OCI-LY7 (cell line): ENCODE data around the gene PPARGC1A. TPM values are rescaled to one million over a fixed set of nuclear protein-coding genes. Genes with fewer than 3 reads are reported as not detected.

Experiments used
- BruUV-seq: library from RNA; stranded (reverse); fragments of 400-500 nt; replicated peaks from 2 replicates; lab custom pipeline; 2021; lab: Mats Ljungman, UMichigan
- CTCF ChIA-PET: fragments of 300-600 bp; sonication (Branson Sonifier 250); formaldehyde crosslinking; loops from one replicate; lab custom pipeline; 2022; ENCODE audit warnings: antibody characterized with exemption; ENCODE audit not compliant: unreplicated experiment; lab: Charles Lee
- POLR2A ChIA-PET: fragments of 300-600 bp; sonication (Branson Sonifier 250); formaldehyde crosslinking; loops from one replicate; lab custom pipeline; 2022; ENCODE audit warnings: antibody characterized with exemption; lab: Charles Lee
- DNase-seq: peaks from one replicate; pipeline ENCODE4 v3.0.0-alpha.2; 2015; ENCODE audit warnings: low spot score
- H2AFZ ChIP-seq: fragments of 200-600 bp; sonication (generic), shearing (Covaris generic); 2 replicates; pipeline ENCODE4 v1.6.1; 2014; ENCODE audit warnings: mild to moderate bottlenecking, antibody characterized with exemption, low read length, moderate library complexity
- H3K27ac ChIP-seq: fragments of 200-600 bp; sonication (generic); 2 replicates; pipeline ENCODE4 v1.5.1; 2014; ENCODE audit warnings: mixed run types, low read depth, mild to moderate bottlenecking, moderate library complexity, low read length, inconsistent platforms; ENCODE audit not compliant: poor library complexity, severe bottlenecking
- H3K36me3 ChIP-seq: fragments of 200-600 bp; sonication (generic); 2 replicates; pipeline ENCODE4 v1.6.1; 2014; ENCODE audit warnings: mild to moderate bottlenecking, antibody characterized with exemption, low read length, moderate library complexity, mixed read lengths; ENCODE audit not compliant: insufficient read depth
- H3K4me1 ChIP-seq: fragments of 200-600 bp; sonication (generic); 2 replicates; pipeline ENCODE4 v1.5.1; 2014; ENCODE audit warnings: mild to moderate bottlenecking, low read length; ENCODE audit not compliant: insufficient read depth, poor library complexity, severe bottlenecking
- H3K4me2 ChIP-seq: fragments of 200-600 bp; sonication (generic); 2 replicates; pipeline ENCODE4 v1.6.1; 2014; ENCODE audit warnings: mild to moderate bottlenecking, low read length
- H3K4me3 ChIP-seq: fragments of 200-600 bp; sonication (generic); 2 replicates; pipeline ENCODE4 v1.5.1; 2014; ENCODE audit warnings: mild to moderate bottlenecking, low read depth, low read length; ENCODE audit not compliant: poor library complexity, severe bottlenecking
- H3K79me2 ChIP-seq: fragments of 200-600 bp; sonication (generic); 2 replicates; pipeline ENCODE4 v1.6.1; 2016; ENCODE audit warnings: low read depth, mild to moderate bottlenecking, low read length, moderate library complexity, mixed read lengths; ENCODE audit not compliant: insufficient read depth
- H3K9me2 ChIP-seq: fragments of 200-600 bp; sonication (generic); 2 replicates; pipeline ENCODE4 v1.6.1; 2016; ENCODE audit warnings: mild to moderate bottlenecking, low read length, mixed read lengths; ENCODE audit not compliant: insufficient read depth
- H3K9me3 ChIP-seq: fragments of 200-600 bp; sonication (generic); 2 replicates; pipeline ENCODE4 v1.6.1; 2014; ENCODE audit warnings: mild to moderate bottlenecking, mixed run types, low read length, mixed read lengths
- H4K20me1 ChIP-seq: fragments of 200-600 bp; sonication (generic); 2 replicates; pipeline ENCODE4 v1.6.1; 2014; ENCODE audit warnings: mild to moderate bottlenecking, antibody characterized with exemption, low read length, moderate library complexity, mixed read lengths; ENCODE audit not compliant: insufficient read depth
- CTCF ChIP-seq: fragments of 200-600 bp; sonication (generic); conservative IDR thresholded peaks from 2 replicates; pipeline ENCODE4 v1.5.1; 2014; ENCODE audit warnings: mild to moderate bottlenecking, antibody characterized with exemption, low read length, moderate library complexity, mixed read lengths
- EZH2phosphoT487 ChIP-seq: fragments of 200-600 bp; sonication (generic); IDR thresholded peaks from 2 replicates; pipeline ENCODE4 v1.6.1; 2018; ENCODE audit warnings: low read depth, borderline replicate concordance, mild to moderate bottlenecking, mixed run types, antibody characterized with exemption, low read length, moderate library complexity, mixed read lengths
- intact Hi-C: fragments of 100-400 bp; cut with micrococcal nuclease; formaldehyde crosslinking; loops from one replicate; pipeline ENCODE4 v1.10.0; 2022; ENCODE audit not compliant: unreplicated experiment
- total RNA-seq, 2 experiments: library from RNA; depleted of rRNA in 1 of 2; stranded (reverse); fragments of >200 nt in 1 of 2; shearing (Covaris generic) in 1 of 2; gene quantifications; 2 replicates each; pipeline ENCODE4 v1.2.3, GENCODE V29; 2014 to 2022

PPARGC1A gene
- total RNA-seq, 2 experiments from 2014 or later: 0.40 TPM; not detected in 1

GRCh38 chr4:23922013-23922412 lies 32.2 kb upstream of the PPARGC1A start:
- Histone ChIP-seq H3K4me2 (no peak overlapping the region), H3K36me3 (no peaks in the 10 kb centered on the region), H3K79me2 (no peaks in the 10 kb centered on the region), H3K4me1 (no peaks in the 10 kb centered on the region), H3K27ac (no peak overlapping the region), H4K20me1 (no peaks in the 10 kb centered on the region), H3K9me3 (no peaks in the 10 kb centered on the region), H3K9me2 (no peaks in the 10 kb centered on the region), H3K4me3 (no peak overlapping the region), H2AFZ (no peak overlapping the region)
- DNase-seq: no peak
- ChIA-PET POLR2A (no interaction called here), CTCF (no interaction called here)
- intact Hi-C loops: no loop called here
- no TSS peak for BruUV-seq
- no peak for TF ChIP-seq EZH2phosphoT487
- no peak for TF ChIP-seq CTCF

- DNase-seq: no peak
- intact Hi-C loops: no loop called here
- H3K4me2 ChIP-seq: no peak overlapping the region
- TF ChIP-seq EZH2phosphoT487: no peak
- no peak for TF ChIP-seq CTCF
- CTCF ChIA-PET: no interaction called here
- H3K9me3 ChIP-seq: no peaks in the 10 kb centered on the region
- POLR2A ChIA-PET: interaction anchor here (0.5 kb wide), 1 partner anchor 71 kb away, joined by 3 read pairs; no protein-coding TSS in a partner anchor
- H3K79me2 ChIP-seq: no peaks in the 10 kb centered on the region
- no peaks in the 10 kb centered on the region for H3K9me2 ChIP-seq
- no peaks in the 10 kb centered on the region for H4K20me1 ChIP-seq
- BruUV-seq: no TSS peak
- H3K27ac ChIP-seq: no peak overlapping the region
- no peaks in the 10 kb centered on the region for H3K36me3 ChIP-seq
- no peaks in the 10 kb centered on the region for H3K4me1 ChIP-seq
- H3K4me3 ChIP-seq: no peak overlapping the region
- H2AFZ ChIP-seq: no peak overlapping the region
Measured at GRCh38 chr4:23921447-23921845, 31.6 kb upstream of the PPARGC1A start.

DNA sequence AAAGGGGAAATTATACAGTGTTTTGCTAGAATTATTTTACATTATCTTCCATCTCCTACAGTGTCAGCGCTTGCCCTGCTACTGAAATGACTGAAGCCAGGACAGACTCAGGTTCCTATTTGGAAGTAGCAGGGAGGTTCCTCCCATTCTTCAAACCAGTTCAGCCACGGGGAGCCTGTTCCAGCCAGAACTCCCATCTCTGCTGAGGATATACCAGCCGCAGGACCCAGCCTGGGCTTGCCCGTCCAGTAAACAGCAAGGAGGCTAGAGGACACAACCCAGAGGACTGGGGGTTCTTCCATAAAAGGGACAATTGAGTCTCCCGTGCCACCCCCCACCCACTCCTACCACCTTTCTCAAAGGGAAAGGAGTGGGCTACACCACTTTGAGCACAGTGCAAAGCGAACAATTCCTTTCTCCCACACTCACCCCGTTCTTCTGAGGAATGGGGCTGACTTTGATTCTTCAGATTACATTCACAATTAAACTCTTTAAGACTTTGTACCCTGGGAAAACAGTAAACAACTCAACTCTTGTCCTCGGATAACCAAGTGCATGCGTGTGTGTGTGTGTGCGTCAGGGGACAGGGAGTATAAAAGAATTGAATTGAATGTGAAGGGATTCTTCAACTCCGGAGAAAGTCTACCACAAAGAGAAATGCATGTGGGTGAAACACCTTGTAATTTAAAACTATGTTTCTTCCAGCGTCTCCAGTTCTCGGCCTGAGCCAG lies 31.0 kb upstream of the PPARGC1A start:
- Histone ChIP-seq H3K4me2 (no peak overlapping the region), H3K79me2 (no peaks in the 10 kb centered on the region), H2AFZ (no peak overlapping the region), H3K27ac (no peak overlapping the region), H3K9me2 (no peaks in the 10 kb centered on the region), H4K20me1 (no peaks in the 10 kb centered on the region), H3K4me3 (no peak overlapping the region), H3K36me3 (no peaks in the 10 kb centered on the region), H3K9me3 (no peaks in the 10 kb centered on the region), H3K4me1 (no peaks in the 10 kb centered on the region)
- intact Hi-C loops: no loop called here
- ChIA-PET CTCF (no interaction called here), POLR2A (interaction anchor here (0.5 kb wide), 1 partner anchor 71 kb away, joined by 3 read pairs; no protein-coding TSS in a partner anchor)
- TF ChIP-seq EZH2phosphoT487 (no peak), CTCF (no peak)
- BruUV-seq: no TSS peak
- DNase-seq: no peak
